Natural killer cell (primary cell): ENCODE measurements around the gene SKAP2. TPM values are rescaled to one million over a fixed set of nuclear protein-coding genes. Genes with fewer than 3 reads are reported as not detected.

Experiments used
- ATAC-seq, 3 donors: fragments of 150-1000 bp in 2 of 3; fragments of 200-7000 bp in 1 of 3; cut with Tn5 transposase; 1 replicate in 1 of 3; 2 replicates in 2 of 3; pipeline ENCODE4 v1.10.0; 2021; ENCODE audit warnings: mild to moderate bottlenecking in 2 of 3, moderate library complexity in 2 of 3
- DNase-seq, 2 donors: peaks; one replicate each; pipeline versions ENCODE4 v3.0.0 to v3.0.0-alpha.2; 2013 to 2021; ENCODE audit warnings: mixed read lengths in 1 of 2
- H3K27ac ChIP-seq: one replicate; pipeline ENCODE4 v1.5.1; 2013; ENCODE audit warnings: mild to moderate bottlenecking, low read length
- H3K27me3 ChIP-seq: one replicate; pipeline ENCODE4 v1.6.1; 2013; ENCODE audit warnings: low read length; ENCODE audit not compliant: control insufficient read depth, insufficient read depth
- H3K36me3 ChIP-seq: one replicate; pipeline ENCODE4 v1.6.1; 2013; ENCODE audit warnings: low read length; ENCODE audit not compliant: control insufficient read depth, insufficient read depth
- H3K4me1 ChIP-seq: one replicate; pipeline ENCODE4 v1.6.1; 2013; ENCODE audit warnings: low read length; ENCODE audit not compliant: control insufficient read depth, insufficient read depth
- H3K4me3 ChIP-seq: one replicate; pipeline ENCODE4 v1.5.1; 2013; ENCODE audit warnings: low read length
- H3K9me3 ChIP-seq: one replicate; pipeline ENCODE4 v1.6.1; 2013; ENCODE audit warnings: low read length; ENCODE audit not compliant: control insufficient read depth, insufficient read depth
- H3K27ac Mint-ChIP-seq, 2 donors: one replicate each; pipeline ENCODE4 v1.8.0; 2022; ENCODE audit warnings: mild to moderate bottlenecking in 2 of 2, mixed read lengths in 2 of 2, moderate library complexity in 1 of 2
- H3K27me3 Mint-ChIP-seq, 2 donors: one replicate each; pipeline ENCODE4 v1.8.0; 2022; ENCODE audit warnings: low read depth in 2 of 2, mixed read lengths in 2 of 2
- H3K36me3 Mint-ChIP-seq: one replicate; pipeline ENCODE4 v1.8.0; 2022; ENCODE audit warnings: mixed read lengths
- H3K4me1 Mint-ChIP-seq, 2 donors: one replicate each; pipeline ENCODE4 v1.8.0; 2022; ENCODE audit warnings: mixed read lengths in 2 of 2
- H3K4me3 Mint-ChIP-seq: one replicate; pipeline ENCODE4 v1.8.0; 2022; ENCODE audit warnings: mild to moderate bottlenecking, moderate library complexity, mixed read lengths
- H3K9me3 Mint-ChIP-seq, 2 donors: one replicate each; pipeline ENCODE4 v1.8.0; 2022; ENCODE audit warnings: mixed read lengths in 2 of 2
- CTCF ChIP-seq: fragments of 200-600 bp; IDR thresholded peaks from one replicate; pipeline ENCODE4 v1.8.0; 2022; ENCODE audit warnings: antibody characterized with exemption
- WGBS: methylation state at CpG from one replicate; pipeline ENCODE4 v1.1.7; 2013; ENCODE audit warnings: missing lambda C conversion rate; ENCODE audit not compliant: insufficient coverage; 5-methylcytosine and 5-hydroxymethylcytosine counted together
- intact Hi-C: fragments of 100-400 bp; cut with micrococcal nuclease; formaldehyde crosslinking; loops from one replicate; pipeline ENCODE4 v1.14.2; 2022
- total RNA-seq, 4 donors: library from RNA; stranded (reverse); fragments of 120-200 nt in 1 of 4; gene quantifications; one replicate each; pipeline versions ENCODE4 v1.2.3 to v1.2.4, GENCODE V29; 2013 to 2022

Gene SKAP2
- total RNA-seq, 3 donors from 2014 or later (not counting 1 experiment from before 2014, with no cell fraction given): 26.8 to 42.4 (median 35.1) TPM

- Mint-ChIP-seq H3K27me3 (no peaks in the 10 kb centered on the region), H3K4me3 (no peak overlapping the region), H3K9me3 (no peaks in the 10 kb centered on the region), H3K36me3 (no peaks in the 10 kb centered on the region), H3K4me1 (peaks cover 5 to 9% of the 10 kb centered on the region in 2 donors), H3K27ac (no peak overlapping the region)
- H3K4me1 ChIP-seq: no peaks in the 10 kb centered on the region
- no peaks in the 10 kb centered on the region for H3K36me3 ChIP-seq
- ATAC-seq (no peak), DNase-seq (no peak)
- intact Hi-C loops: no loop called here
- TF ChIP-seq CTCF: no peak
- no peak overlapping the region for H3K4me3 ChIP-seq
- H3K9me3 ChIP-seq: no peaks in the 10 kb centered on the region
- H3K27me3 ChIP-seq: no peaks in the 10 kb centered on the region
- 76% methylated on average over 5 of the region's 6 CpGs for WGBS
- no peak overlapping the region for H3K27ac ChIP-seq
Observed at GRCh38 chr7:26637610-26638009, 226.8 kb downstream of the SKAP2 start.

- intact Hi-C loops: no loop called here
- Histone ChIP-seq H3K27ac (no peak overlapping the region), H3K36me3 (no peaks in the 10 kb centered on the region), H3K9me3 (no peaks in the 10 kb centered on the region), H3K4me3 (no peak overlapping the region), H3K4me1 (no peaks in the 10 kb centered on the region), H3K27me3 (no peaks in the 10 kb centered on the region)
- Mint-ChIP-seq H3K9me3 (no peaks in the 10 kb centered on the region), H3K27ac (no peak overlapping the region), H3K4me3 (no peak overlapping the region), H3K4me1 (peaks cover 5 to 9% of the 10 kb centered on the region in 2 donors), H3K36me3 (no peaks in the 10 kb centered on the region), H3K27me3 (no peaks in the 10 kb centered on the region)
- no peak for ATAC-seq
- DNase-seq: no peak
- no peak for TF ChIP-seq CTCF
- 93% methylated on average over 3 of the region's 3 CpGs for WGBS
Observed at GRCh38 chr7:26636808-26637207, 227.6 kb downstream of the SKAP2 start.

GRCh38 chr7:26633557-26633956 is 230.8 kb downstream of the SKAP2 start:
- ATAC-seq (no peak), DNase-seq (no peak)
- Mint-ChIP-seq H3K4me3 (no peak overlapping the region), H3K9me3 (no peaks in the 10 kb centered on the region), H3K27me3 (no peaks in the 10 kb centered on the region), H3K4me1 (peaks cover 5 to 9% of the 10 kb centered on the region in 2 donors), H3K27ac (no peak overlapping the region), H3K36me3 (no peaks in the 10 kb centered on the region)
- intact Hi-C loops: no loop called here
- Histone ChIP-seq H3K4me1 (no peaks in the 10 kb centered on the region), H3K27me3 (no peaks in the 10 kb centered on the region), H3K27ac (no peak overlapping the region), H3K9me3 (no peaks in the 10 kb centered on the region), H3K36me3 (no peaks in the 10 kb centered on the region), H3K4me3 (no peak overlapping the region)
- no peak for TF ChIP-seq CTCF
- WGBS: 92% methylated on average over 2 of the region's 3 CpGs

DNA sequence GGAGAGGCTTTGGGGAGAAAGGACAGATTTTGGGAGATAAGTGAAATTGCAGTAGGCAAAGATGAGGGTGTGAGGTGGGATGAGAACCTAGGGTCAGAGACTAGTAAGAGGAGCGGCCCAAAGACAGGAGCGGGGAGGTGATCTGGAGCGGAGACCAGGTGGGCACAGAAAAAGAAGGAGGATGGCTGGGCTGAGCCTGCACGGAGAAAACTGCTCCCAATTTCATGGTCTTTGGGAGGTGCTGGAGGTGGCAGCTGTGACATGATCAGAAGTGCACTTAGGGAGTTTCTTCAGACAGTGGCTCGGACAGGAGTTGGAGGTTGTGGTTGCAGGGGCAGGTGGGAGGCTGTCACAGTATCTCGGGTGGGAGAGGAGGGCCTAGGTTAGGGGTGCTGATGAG is 232.8 kb downstream of the SKAP2 start:
- Mint-ChIP-seq H3K36me3 (no peaks in the 10 kb centered on the region), H3K4me3 (no peak overlapping the region), H3K4me1 (peaks cover 5 to 9% of the 10 kb centered on the region in 2 donors), H3K27ac (no peak overlapping the region), H3K9me3 (no peaks in the 10 kb centered on the region), H3K27me3 (no peaks in the 10 kb centered on the region)
- ATAC-seq: no peak
- intact Hi-C loops: no loop called here
- H3K4me1 ChIP-seq: no peaks in the 10 kb centered on the region
- no peak overlapping the region for H3K4me3 ChIP-seq
- no peaks in the 10 kb centered on the region for H3K9me3 ChIP-seq
- H3K27ac ChIP-seq: no peak overlapping the region
- no peaks in the 10 kb centered on the region for H3K27me3 ChIP-seq
- WGBS: 92% methylated on average over 6 of the region's 6 CpGs
- TF ChIP-seq CTCF: no peak
- no peaks in the 10 kb centered on the region for H3K36me3 ChIP-seq
- DNase-seq: no peak
